ENCODE measurements around the gene TEK.
A peak's percentile ranks its signal among the peaks of the same experiment; 100 is the strongest.

The TEK gene

GRCh38 chr9:27145143-27145542 lies 36.1 kb downstream of the TEK start:
- TF ChIP-seq ZFX (IDR thresholded peaks at IDR 0.05) (no peak), CTCF (conservative IDR thresholded peaks at IDR 0.05) (no peak)
- H3K27ac ChIP-seq = no peak overlapping the region

- TF ChIP-seq ZFX (IDR thresholded peaks at IDR 0.05) (no peak), CTCF (conservative IDR thresholded peaks at IDR 0.05) (no peak)
Measured at GRCh38 chr9:27149651-27150050, 40.6 kb downstream of the TEK start.

GRCh38 chr9:27150746-27151406 lies 41.9 kb downstream of the TEK start:
- no peak for TF ChIP-seq ZFX (IDR thresholded peaks at IDR 0.05)
- TF ChIP-seq CTCF (conservative IDR thresholded peaks at IDR 0.05) = no peak
- H3K27ac ChIP-seq = no peak overlapping the region

More at GRCh38 chr9:27149651-27150050, 40.6 kb downstream of the TEK start:
- H3K27ac ChIP-seq = no peak overlapping the region

- no peak overlapping the region for H3K27ac ChIP-seq
- TF ChIP-seq ZFX (IDR thresholded peaks at IDR 0.05) = no peak
Measured at GRCh38 chr9:27151693-27152404, 42.8 kb downstream of the TEK start.

- no peak for TF ChIP-seq CTCF (conservative IDR thresholded peaks at IDR 0.05)
- no peak for TF ChIP-seq ZFX (IDR thresholded peaks at IDR 0.05)
- H3K27ac ChIP-seq = no peak overlapping the region
Measured at GRCh38 chr9:27152405-27152718, 43.3 kb downstream of the TEK start.

- TF ChIP-seq CTCF (conservative IDR thresholded peaks at IDR 0.05) = no peak
- no peak overlapping the region for H3K27ac ChIP-seq
Measured at GRCh38 chr9:27154908-27155307, 45.9 kb downstream of the TEK start.

GRCh38 chr9:27157097-27157496 lies 48.1 kb downstream of the TEK start:
- TF ChIP-seq ZFX (IDR thresholded peaks at IDR 0.05) (no peak), CTCF (conservative IDR thresholded peaks at IDR 0.05) (no peak)
- H3K27ac ChIP-seq = no peak overlapping the region

GRCh38 chr9:27157736-27158135 lies 48.7 kb downstream of the TEK start:
- no peak overlapping the region for H3K27ac ChIP-seq
- TF ChIP-seq CTCF (conservative IDR thresholded peaks at IDR 0.05) (0 out of 2 replicates have a peak, but pooled peaks have one; percentile 4), ZFX (IDR thresholded peaks at IDR 0.05) (no peak)
